Uterus (tissue), 2 donors: ENCODE measurements around the gene IFNW1.

Experiments used
- POLR2A ChIP-seq, 2 donors: fragments of 450-650 bp; IDR thresholded peaks; one replicate each; pipeline ENCODE4 v1.6.1; 2016; ENCODE audit warnings: antibody characterized with exemption in 2 of 2, mild to moderate bottlenecking in 1 of 2, moderate library complexity in 1 of 2
- TF ChIP-seq, protein P1 (sequence below), 4 experiments: fragments of 200-600 bp in 2 of 4; fragments of 450-650 bp in 2 of 4; sonication (generic) in 2 of 4; IDR thresholded peaks; one replicate each; pipeline ENCODE4 v1.5.1; 2016 to 2019; ENCODE audit warnings: antibody characterized with exemption in 4 of 4, mild to moderate bottlenecking in 2 of 4, moderate library complexity in 1 of 4

DNA sequence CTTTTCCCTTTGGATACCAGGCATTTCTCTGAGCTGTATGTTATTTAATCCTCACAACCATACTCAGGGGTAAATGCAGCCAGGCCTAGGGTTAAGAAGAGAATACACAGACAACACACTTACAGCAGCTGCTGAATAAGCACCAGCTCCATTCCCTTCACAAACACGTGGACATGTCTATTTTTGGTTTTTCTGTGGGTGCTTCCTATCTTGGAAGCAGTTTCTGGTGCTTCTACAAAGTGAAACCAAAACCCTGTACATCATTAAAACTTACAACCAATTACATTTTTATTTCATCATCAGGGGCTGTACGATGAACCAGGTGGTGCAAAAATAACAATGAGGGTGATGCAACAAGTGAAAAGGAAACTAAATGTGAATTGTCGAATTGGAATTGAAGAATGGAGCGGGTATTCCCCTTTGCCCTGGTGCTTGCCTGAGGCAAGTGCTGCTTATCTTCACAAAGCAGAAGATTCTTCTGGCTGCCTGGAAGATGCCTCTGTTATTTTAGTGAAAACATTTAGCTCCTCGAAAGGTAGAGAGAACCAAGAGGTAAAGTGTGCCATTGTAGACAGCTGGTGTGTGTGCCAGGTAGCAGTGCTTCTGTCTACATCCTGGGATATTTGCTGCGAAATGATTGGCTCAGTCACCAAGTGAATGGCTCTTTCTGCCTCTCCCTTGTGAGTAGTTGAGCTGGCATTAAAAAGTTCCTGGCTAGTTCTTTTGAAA, 45.3 kb downstream of the IFNW1 start:
- TF ChIP-seq, protein P1, sequence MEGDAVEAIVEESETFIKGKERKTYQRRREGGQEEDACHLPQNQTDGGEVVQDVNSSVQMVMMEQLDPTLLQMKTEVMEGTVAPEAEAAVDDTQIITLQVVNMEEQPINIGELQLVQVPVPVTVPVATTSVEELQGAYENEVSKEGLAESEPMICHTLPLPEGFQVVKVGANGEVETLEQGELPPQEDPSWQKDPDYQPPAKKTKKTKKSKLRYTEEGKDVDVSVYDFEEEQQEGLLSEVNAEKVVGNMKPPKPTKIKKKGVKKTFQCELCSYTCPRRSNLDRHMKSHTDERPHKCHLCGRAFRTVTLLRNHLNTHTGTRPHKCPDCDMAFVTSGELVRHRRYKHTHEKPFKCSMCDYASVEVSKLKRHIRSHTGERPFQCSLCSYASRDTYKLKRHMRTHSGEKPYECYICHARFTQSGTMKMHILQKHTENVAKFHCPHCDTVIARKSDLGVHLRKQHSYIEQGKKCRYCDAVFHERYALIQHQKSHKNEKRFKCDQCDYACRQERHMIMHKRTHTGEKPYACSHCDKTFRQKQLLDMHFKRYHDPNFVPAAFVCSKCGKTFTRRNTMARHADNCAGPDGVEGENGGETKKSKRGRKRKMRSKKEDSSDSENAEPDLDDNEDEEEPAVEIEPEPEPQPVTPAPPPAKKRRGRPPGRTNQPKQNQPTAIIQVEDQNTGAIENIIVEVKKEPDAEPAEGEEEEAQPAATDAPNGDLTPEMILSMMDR (IDR thresholded peaks at IDR 0.05) = no peak
- TF ChIP-seq POLR2A (IDR thresholded peaks at IDR 0.05) = no peak
